PC-3 (cell line): ENCODE results near the gene PPP1R27.

Experiments used
- CTCF ChIP-seq: fragments of 300-600 bp; sonication (generic); conservative IDR thresholded peaks from 2 replicates; pipeline ENCODE4 v1.5.1; 2017; ENCODE audit warnings: antibody characterized with exemption, low read depth, mild to moderate bottlenecking, low read length
- EZH2phosphoT487 ChIP-seq: fragments of 300-600 bp; sonication (generic); IDR thresholded peaks from 2 replicates; pipeline ENCODE4 v1.6.1; 2018; ENCODE audit warnings: mild to moderate bottlenecking, antibody characterized with exemption, low read length, borderline replicate concordance

GRCh38 chr17:81842725-81843504, 8.1 kb upstream of the PPP1R27 start:
- TF ChIP-seq CTCF (no peak), EZH2phosphoT487 (no peak)
